NT2/D1 (cell line): ENCODE data around the gene IDH2.

ENCODE experiments used
- YY1 ChIP-seq: IDR thresholded peaks from 2 replicates; pipeline ENCODE4 v1.6.1; 2011; ENCODE audit not compliant: insufficient read length, insufficient read depth
- ZNF274 ChIP-seq: IDR thresholded peaks from 2 replicates; pipeline ENCODE4 v1.6.1; 2011; ENCODE audit warnings: mild to moderate bottlenecking, low read depth, low read length

DNA sequence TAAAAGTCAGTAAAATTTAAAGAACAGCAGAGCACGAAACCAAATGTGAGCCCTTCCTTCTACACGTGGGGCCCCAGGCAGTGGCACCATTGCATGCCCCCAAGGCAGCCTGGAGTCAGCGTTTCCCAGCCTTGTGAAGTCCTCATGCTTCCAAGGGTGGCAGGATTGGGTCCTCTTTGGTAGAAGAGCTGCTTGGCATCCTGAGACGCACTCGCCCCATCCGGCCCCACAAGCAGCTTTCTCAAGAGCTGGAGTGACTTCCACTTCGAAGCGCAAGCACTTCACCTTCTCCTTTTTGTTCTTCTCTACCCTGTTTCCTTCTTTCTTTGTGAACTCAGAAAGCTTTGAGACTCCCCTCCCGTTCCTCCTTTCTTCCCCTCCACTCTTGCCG, 66.4 kb downstream of the IDH2 start:
- TF ChIP-seq ZNF274 = no peak
- TF ChIP-seq YY1 = no peak
